NCI-H1092 treated with DMSO at 0.1 percent for 48 hours (cell line): Measurements from ENCODE around the gene GPR150.

ENCODE experiments used
- DNase-seq: peaks from one replicate; lab custom pipeline; 2025; lab: John Stamatoyannopoulos, UW

The GPR150 gene

GRCh38 chr5:95652849-95653248 lies 33.0 kb downstream of the GPR150 start:
- DNase-seq: no peak

GRCh38 chr5:95654196-95654595 lies 34.3 kb downstream of the GPR150 start:
- no peak for DNase-seq

- no peak for DNase-seq
Observed at GRCh38 chr5:95655575-95655974, 35.7 kb downstream of the GPR150 start.

- DNase-seq: no peak
Observed at GRCh38 chr5:95660060-95660459, 40.2 kb downstream of the GPR150 start.

GRCh38 chr5:95662946-95663345 lies 43.1 kb downstream of the GPR150 start:
- no peak for DNase-seq

- no peak for DNase-seq
Observed at GRCh38 chr5:95664204-95664786, 44.4 kb downstream of the GPR150 start.

GRCh38 chr5:95667061-95667618 lies 47.3 kb downstream of the GPR150 start:
- no peak for DNase-seq

GRCh38 chr5:95667678-95668077 lies 47.8 kb downstream of the GPR150 start:
- no peak for DNase-seq

- no peak for DNase-seq
Observed at GRCh38 chr5:95668216-95668615, 48.3 kb downstream of the GPR150 start.

- no peak for DNase-seq
Observed at GRCh38 chr5:95668728-95669127, 48.8 kb downstream of the GPR150 start.

- DNase-seq: no peak
Observed at GRCh38 chr5:95669540-95669939, 49.7 kb downstream of the GPR150 start.

GRCh38 chr5:95669985-95670384 lies 50.1 kb downstream of the GPR150 start:
- DNase-seq: no peak

GRCh38 chr5:95670568-95670967 lies 50.7 kb downstream of the GPR150 start:
- no peak for DNase-seq
